ENCODE results near the gene AHCTF1. TPM values are rescaled to one million over a fixed set of nuclear protein-coding genes. Genes with fewer than 3 reads are reported as not detected.
"Not testable (repeated sequence)": the region's sequence is repeated elsewhere in the genome, so short reads cannot be mapped to it uniquely, and the experiment has no call there.

The AHCTF1 gene
- total RNA-seq, 4 donors from 2014 or later = 32.2 to 106 (median 38.2) TPM

DNA sequence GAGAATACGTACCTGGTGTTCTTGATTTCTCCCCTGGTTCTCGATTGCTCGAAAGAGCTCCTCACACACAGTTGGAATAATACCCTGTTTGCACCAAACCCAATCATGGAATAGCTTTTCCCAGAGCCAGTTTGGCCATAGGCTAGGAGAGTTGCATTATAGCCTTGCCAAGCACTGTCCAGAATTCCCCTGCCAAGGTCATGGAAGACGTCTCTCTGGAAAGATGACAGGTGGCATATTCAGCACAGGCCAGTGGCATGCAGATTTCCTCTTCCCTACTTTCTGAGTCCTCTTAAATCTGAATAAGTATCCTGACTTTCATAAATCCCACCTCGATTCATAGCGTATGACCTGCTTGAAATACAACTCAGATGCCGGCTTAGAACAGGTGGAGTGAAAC, 111.1 kb downstream of the AHCTF1 start:
- TF ChIP-seq POLR2A (IDR thresholded peaks at IDR 0.05) = no peak
- TF ChIP-seq EP300 (IDR thresholded peaks at IDR 0.05) = no peak
- TF ChIP-seq, protein P1, sequence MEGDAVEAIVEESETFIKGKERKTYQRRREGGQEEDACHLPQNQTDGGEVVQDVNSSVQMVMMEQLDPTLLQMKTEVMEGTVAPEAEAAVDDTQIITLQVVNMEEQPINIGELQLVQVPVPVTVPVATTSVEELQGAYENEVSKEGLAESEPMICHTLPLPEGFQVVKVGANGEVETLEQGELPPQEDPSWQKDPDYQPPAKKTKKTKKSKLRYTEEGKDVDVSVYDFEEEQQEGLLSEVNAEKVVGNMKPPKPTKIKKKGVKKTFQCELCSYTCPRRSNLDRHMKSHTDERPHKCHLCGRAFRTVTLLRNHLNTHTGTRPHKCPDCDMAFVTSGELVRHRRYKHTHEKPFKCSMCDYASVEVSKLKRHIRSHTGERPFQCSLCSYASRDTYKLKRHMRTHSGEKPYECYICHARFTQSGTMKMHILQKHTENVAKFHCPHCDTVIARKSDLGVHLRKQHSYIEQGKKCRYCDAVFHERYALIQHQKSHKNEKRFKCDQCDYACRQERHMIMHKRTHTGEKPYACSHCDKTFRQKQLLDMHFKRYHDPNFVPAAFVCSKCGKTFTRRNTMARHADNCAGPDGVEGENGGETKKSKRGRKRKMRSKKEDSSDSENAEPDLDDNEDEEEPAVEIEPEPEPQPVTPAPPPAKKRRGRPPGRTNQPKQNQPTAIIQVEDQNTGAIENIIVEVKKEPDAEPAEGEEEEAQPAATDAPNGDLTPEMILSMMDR (IDR thresholded peaks at IDR 0.05) = no peak
- no peak for TF ChIP-seq POLR2AphosphoS5 (IDR thresholded peaks at IDR 0.05)
- no peaks in the 10 kb centered on the region for H3K36me3 ChIP-seq
- WGBS = 87% methylated on average over 7 of the region's 7 CpGs
- no peaks in the 10 kb centered on the region for H3K9me3 ChIP-seq
- no peak overlapping the region for H3K4me3 ChIP-seq
- H3K4me1 ChIP-seq = no peaks in the 10 kb centered on the region
- H3K27ac ChIP-seq = no peak overlapping the region
- no peaks in the 10 kb centered on the region for H3K27me3 ChIP-seq
- DNase-seq (ENCODE audit: low spot score in 2 of 2) = no peak

DNA sequence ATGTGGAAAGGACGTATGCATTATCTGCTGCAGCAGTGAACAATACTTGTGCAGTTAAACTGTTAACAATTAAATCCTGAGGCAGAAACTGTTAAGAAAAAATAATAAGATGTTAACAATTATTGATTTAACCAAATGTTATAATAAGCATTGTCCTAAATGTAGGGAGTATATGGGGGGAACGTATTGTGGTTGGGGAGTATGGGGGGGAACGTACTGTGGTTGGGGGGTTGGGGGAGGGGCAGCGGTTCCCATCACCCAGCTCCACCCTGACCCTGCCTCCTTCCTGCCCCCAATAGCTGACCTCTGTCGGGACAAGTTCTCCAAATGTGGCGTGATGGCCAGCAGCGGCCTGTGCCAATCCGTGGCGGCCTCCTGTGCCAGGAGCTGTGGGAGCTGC, 114.0 kb downstream of the AHCTF1 start:
- H3K4me1 ChIP-seq; DNase-seq (ENCODE audit: low spot score in 2 of 2): not testable (repeated sequence)

DNA sequence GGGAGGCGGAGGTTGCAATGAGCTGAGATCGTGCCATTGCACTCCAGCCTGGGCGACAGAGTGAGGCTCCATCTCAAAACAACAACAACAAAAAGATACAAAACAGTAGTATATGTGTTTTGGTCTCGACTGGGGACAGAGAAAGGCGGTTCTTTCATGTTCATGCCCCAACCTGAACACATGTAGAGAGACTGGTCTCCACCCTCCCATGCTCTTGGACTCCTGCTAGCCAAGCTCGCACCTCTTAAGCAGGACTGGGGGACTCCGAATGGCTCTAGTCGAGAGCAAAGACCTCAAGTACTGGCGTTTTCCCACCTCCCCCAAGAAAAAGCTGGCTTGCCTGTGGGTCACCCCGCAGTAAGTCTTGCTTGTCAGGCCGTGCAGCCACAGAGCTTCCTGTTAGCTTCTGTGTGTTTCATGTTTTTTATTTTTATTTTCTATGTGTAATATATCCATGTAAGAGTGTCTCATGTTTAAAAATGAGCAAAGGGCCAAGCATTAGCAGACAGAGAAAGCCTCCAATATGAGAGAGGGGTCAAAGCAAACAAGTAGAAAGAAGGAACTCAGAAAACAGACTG, 116.0 kb downstream of the AHCTF1 start:
- Histone ChIP-seq H3K4me1 (no peaks in the 10 kb centered on the region), H3K27me3 (no peaks in the 10 kb centered on the region), H3K36me3 (no peaks in the 10 kb centered on the region), H3K9me3 (no peaks in the 10 kb centered on the region), H3K4me3 (no peak overlapping the region), H3K27ac (no peak overlapping the region)
- DNase-seq (ENCODE audit: low spot score in 2 of 2) = no peak
- 84% methylated on average over 11 of the region's 11 CpGs for WGBS
- TF ChIP-seq EP300 (IDR thresholded peaks at IDR 0.05) = no peak
- no peak for TF ChIP-seq POLR2A (IDR thresholded peaks at IDR 0.05)
- TF ChIP-seq POLR2AphosphoS5 (IDR thresholded peaks at IDR 0.05) = no peak
- TF ChIP-seq, protein P1 (IDR thresholded peaks at IDR 0.05) = no peak

More for the DNA sequence above, 114.0 kb downstream of the AHCTF1 start:
- WGBS = 54% methylated on average over 3 of the region's 9 CpGs
- not testable (repeated sequence) for H3K27ac ChIP-seq, H3K27me3 ChIP-seq, H3K4me3 ChIP-seq, H3K36me3 ChIP-seq, H3K9me3 ChIP-seq

DNA sequence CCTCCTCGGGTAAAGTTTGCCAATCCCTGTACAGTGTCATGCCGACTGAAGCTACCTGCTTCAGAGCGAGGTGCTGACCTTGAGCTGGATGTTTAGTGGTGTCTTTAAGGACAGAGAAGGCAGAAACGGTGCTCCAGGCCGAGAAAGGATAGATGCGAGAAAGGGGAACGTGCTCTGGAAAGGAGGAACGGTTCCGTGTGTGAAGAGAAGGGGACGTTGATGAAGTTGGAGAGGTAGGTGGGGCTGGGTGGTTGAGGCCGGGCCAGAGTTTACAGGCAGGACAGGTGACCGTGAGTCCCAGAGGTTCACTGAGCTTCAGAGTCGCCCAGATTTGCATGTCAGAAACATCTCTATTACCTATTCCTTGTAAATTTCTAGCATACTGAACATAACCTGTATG, 116.9 kb downstream of the AHCTF1 start:
- Histone ChIP-seq H3K4me1 (no peaks in the 10 kb centered on the region), H3K4me3 (no peak overlapping the region), H3K9me3 (no peaks in the 10 kb centered on the region), H3K27ac (no peak overlapping the region), H3K36me3 (no peaks in the 10 kb centered on the region), H3K27me3 (no peaks in the 10 kb centered on the region)
- TF ChIP-seq EP300 (IDR thresholded peaks at IDR 0.05) (no peak), POLR2AphosphoS5 (IDR thresholded peaks at IDR 0.05) (no peak), POLR2A (IDR thresholded peaks at IDR 0.05) (no peak)
- TF ChIP-seq, protein P1 (IDR thresholded peaks at IDR 0.05) = no peak
- WGBS = 89% methylated on average over 13 of the region's 13 CpGs
- no peak for DNase-seq (ENCODE audit: low spot score in 2 of 2)

DNA sequence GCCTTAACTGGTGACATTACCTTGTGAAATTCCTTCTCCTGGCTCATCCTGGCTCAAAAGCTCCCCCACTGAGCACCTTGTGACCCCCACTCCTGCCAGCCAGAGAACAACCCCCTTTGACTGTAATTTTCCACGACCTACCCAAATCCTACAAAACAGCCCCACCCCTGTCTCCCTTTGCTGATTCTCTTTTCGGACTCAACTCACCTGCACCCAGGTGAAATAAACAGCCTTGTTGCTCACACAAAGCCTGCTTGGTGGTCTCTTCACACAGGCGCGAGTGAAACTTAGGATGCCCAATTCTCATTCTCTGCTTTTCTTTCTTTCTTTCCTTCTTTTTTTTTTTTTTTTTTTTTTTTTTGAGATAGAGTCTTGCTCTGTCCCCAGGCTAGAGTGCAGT, 118.4 kb downstream of the AHCTF1 start:
- not testable (repeated sequence) for H3K27me3 ChIP-seq; H3K27ac ChIP-seq; H3K4me1 ChIP-seq; H3K9me3 ChIP-seq; DNase-seq (ENCODE audit: low spot score in 2 of 2); H3K36me3 ChIP-seq; H3K4me3 ChIP-seq
- 85% methylated on average over 4 of the region's 4 CpGs for WGBS

DNA sequence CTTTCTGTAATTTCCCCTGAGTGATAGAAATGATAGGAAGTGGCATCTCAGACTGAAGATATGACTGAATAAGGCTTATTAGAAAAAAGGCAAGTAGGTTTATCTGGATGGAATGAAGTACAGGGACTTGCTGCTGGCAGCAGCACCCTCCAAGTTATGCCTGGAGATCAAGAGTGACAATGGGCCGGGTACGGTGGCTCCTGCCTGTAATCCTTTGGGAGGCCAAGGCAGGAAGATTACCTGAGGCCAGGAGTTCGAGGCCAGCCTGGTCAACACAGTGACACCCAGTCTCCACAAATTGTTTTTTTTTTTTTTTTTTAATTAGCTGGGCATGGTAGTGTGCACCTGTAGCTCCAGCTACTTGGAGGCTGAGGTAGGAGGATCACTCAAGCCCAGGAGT, 119.8 kb downstream of the AHCTF1 start:
- no peaks in the 10 kb centered on the region for H3K4me1 ChIP-seq
- WGBS = 86% methylated on average over 3 of the region's 3 CpGs
- no peak overlapping the region for H3K27ac ChIP-seq
- no peaks in the 10 kb centered on the region for H3K9me3 ChIP-seq
- no peaks in the 10 kb centered on the region for H3K27me3 ChIP-seq
- H3K36me3 ChIP-seq = no peaks in the 10 kb centered on the region
- TF ChIP-seq POLR2A (IDR thresholded peaks at IDR 0.05) = no peak
- no peak for TF ChIP-seq POLR2AphosphoS5 (IDR thresholded peaks at IDR 0.05)
- TF ChIP-seq, protein P1 (IDR thresholded peaks at IDR 0.05) = no peak
- no peak for DNase-seq (ENCODE audit: low spot score in 2 of 2)
- no peak overlapping the region for H3K4me3 ChIP-seq

All from suprapubic skin (tissue), 4 donors.